H54 (cell line): ENCODE results near the gene SH2D3A.
A peak's percentile ranks its signal among the peaks of the same experiment; 100 is the strongest.
"Not testable (repeated sequence)": the region's sequence is repeated elsewhere in the genome, so short reads cannot be mapped to it uniquely, and the experiment has no call there.

Experiments used
- DNase-seq: peaks from one replicate; pipeline ENCODE4 v3.0.0; 2011; ENCODE audit warnings: low spot score, mixed read lengths; ENCODE audit not compliant: insufficient read length
- FAIRE-seq: peaks from 3 replicates; lab custom pipeline; 2011; peaks lifted over from hg19 to GRCh38; lab: Jason Lieb, UNC
- POLR2A ChIP-seq: IDR thresholded peaks from 2 replicates; pipeline ENCODE4 v1.6.1; 2011; ENCODE audit warnings: low read depth, mild to moderate bottlenecking, low read length

Gene SH2D3A

GRCh38 chr19:6767357-6768235 is at the start of gene SH2D3A:
TSS of gene SH2D3A (minus strand) at chr19:6767435. CDS start at chr19:6763748, 3,687 bp downstream.
- peak; percentile 47 for DNase-seq
- TF ChIP-seq POLR2A, result no peak
- FAIRE-seq, result no peak

- DNase-seq, result no peak
- FAIRE-seq, result no peak
- no peak for TF ChIP-seq POLR2A
Measured at GRCh38 chr19:6813659-6814058, 46.4 kb upstream of the SH2D3A start.

- no peak for TF ChIP-seq POLR2A
- DNase-seq, result no peak
- FAIRE-seq, result peak; percentile 6
Measured at GRCh38 chr19:6812612-6813011, 45.4 kb upstream of the SH2D3A start.

- DNase-seq, result peak; percentile 30
Measured at GRCh38 chr19:6811906-6812305, 44.7 kb upstream of the SH2D3A start.

GRCh38 chr19:6811378-6811777 is 44.1 kb upstream of the SH2D3A start:
- FAIRE-seq, result no peak
- TF ChIP-seq POLR2A, result no peak
- DNase-seq, result no peak

More at GRCh38 chr19:6811906-6812305, 44.7 kb upstream of the SH2D3A start:
- no peak for TF ChIP-seq POLR2A
- FAIRE-seq, result peak; percentile 80

GRCh38 chr19:6809262-6809661 is 42.0 kb upstream of the SH2D3A start:
- DNase-seq (no peak), FAIRE-seq (no peak)
- no peak for TF ChIP-seq POLR2A

GRCh38 chr19:6808494-6808893 is 41.3 kb upstream of the SH2D3A start:
- DNase-seq, result no peak
- FAIRE-seq, result no peak
- TF ChIP-seq POLR2A, result no peak

- FAIRE-seq (no peak), DNase-seq (no peak)
- no peak for TF ChIP-seq POLR2A
Measured at GRCh38 chr19:6807291-6807690, 40.1 kb upstream of the SH2D3A start.

GRCh38 chr19:6806488-6806887 is 39.3 kb upstream of the SH2D3A start:
- no peak for FAIRE-seq
- TF ChIP-seq POLR2A, result no peak
- no peak for DNase-seq

- no peak for TF ChIP-seq POLR2A
- DNase-seq (no peak), FAIRE-seq (no peak)
Measured at GRCh38 chr19:6803036-6803404, 35.8 kb upstream of the SH2D3A start.

GRCh38 chr19:6802336-6803035 is 35.3 kb upstream of the SH2D3A start:
- DNase-seq, result peak; percentile 23
- TF ChIP-seq POLR2A, result no peak
- no peak for FAIRE-seq

GRCh38 chr19:6801485-6802086 is 34.4 kb upstream of the SH2D3A start:
- no peak for FAIRE-seq
- DNase-seq, result peak; percentile 51
- no peak for TF ChIP-seq POLR2A

- TF ChIP-seq POLR2A, result no peak
- DNase-seq (peak; percentile 57), FAIRE-seq (peak; percentile 91)
Measured at GRCh38 chr19:6800991-6801484, 33.8 kb upstream of the SH2D3A start.

- FAIRE-seq, DNase-seq: not testable (repeated sequence)
Measured at GRCh38 chr19:6800160-6800790, 33.0 kb upstream of the SH2D3A start.
